Measurements from ENCODE around the gene NBAS.

NBAS gene

GRCh38 chr2:15170070-15170775, 390.9 kb downstream of the NBAS start:
- TF ChIP-seq REST (IDR thresholded peaks at IDR 0.05; ENCODE audit: insufficient read depth in 1 of 2, low read depth in 2 of 2, low read length in 2 of 2) (no peak), SIN3A (IDR thresholded peaks at IDR 0.05; ENCODE audit: borderline replicate concordance, insufficient read depth, low read length) (no peak), POLR2AphosphoS5 (IDR thresholded peaks at IDR 0.05; ENCODE audit: low read depth, low read length) (no peak), FOXP2 (optimal IDR thresholded peaks at IDR 0.05; ENCODE audit: borderline replicate concordance, extremely low read depth, extremely low read length, insufficient read depth) (no peak), TAF1 (IDR thresholded peaks at IDR 0.05; ENCODE audit: borderline replicate concordance, insufficient read depth, low read length) (no peak)

DNA sequence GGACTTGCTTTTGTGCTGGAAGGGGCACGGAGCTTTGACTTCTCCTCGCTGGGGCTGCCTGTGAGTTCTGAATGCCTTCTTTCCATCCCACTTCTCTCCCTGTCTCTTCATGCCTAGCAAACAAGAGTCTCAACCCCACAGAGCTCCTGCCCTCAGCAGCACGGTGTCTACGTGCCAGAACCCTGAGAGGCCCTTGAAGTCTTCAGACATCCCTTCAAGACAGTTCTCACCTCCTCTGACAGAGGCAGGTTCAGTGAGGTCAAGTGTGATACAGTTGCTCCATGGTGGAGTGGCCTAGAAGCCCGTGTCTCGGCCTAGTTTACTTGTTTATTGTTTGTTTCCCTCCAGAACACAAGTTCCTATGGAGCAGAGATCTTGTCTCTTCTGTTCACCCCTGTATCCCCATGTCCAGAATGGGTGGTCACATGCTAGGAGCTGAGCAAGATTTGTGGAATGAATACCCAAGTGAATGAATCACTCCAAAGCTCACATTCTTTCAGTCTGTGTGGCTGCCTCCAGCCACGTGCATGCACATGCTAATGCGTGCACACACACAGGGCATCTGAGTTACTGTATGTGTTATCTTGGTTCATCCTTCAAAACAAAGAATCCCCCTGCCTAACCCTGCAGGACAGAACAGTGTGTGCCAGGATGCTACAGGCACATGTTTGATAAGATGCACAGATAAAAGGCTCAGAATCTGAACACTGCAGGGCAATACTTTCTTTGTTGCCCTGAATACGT, 391.6 kb downstream of the NBAS start:
- TF ChIP-seq POLR2AphosphoS5 (IDR thresholded peaks at IDR 0.05; ENCODE audit: low read depth, low read length) (no peak), SIN3A (IDR thresholded peaks at IDR 0.05; ENCODE audit: borderline replicate concordance, insufficient read depth, low read length) (no peak), REST (IDR thresholded peaks at IDR 0.05; ENCODE audit: insufficient read depth in 1 of 2, low read depth in 2 of 2, low read length in 2 of 2) (no peak), TAF1 (IDR thresholded peaks at IDR 0.05; ENCODE audit: borderline replicate concordance, insufficient read depth, low read length) (no peak), FOXP2 (optimal IDR thresholded peaks at IDR 0.05; ENCODE audit: borderline replicate concordance, extremely low read depth, extremely low read length, insufficient read depth) (no peak)

- TF ChIP-seq REST (IDR thresholded peaks at IDR 0.05; ENCODE audit: insufficient read depth in 1 of 2, low read depth in 2 of 2, low read length in 2 of 2) (no peak), TAF1 (IDR thresholded peaks at IDR 0.05; ENCODE audit: borderline replicate concordance, insufficient read depth, low read length) (no peak), FOXP2 (optimal IDR thresholded peaks at IDR 0.05; ENCODE audit: borderline replicate concordance, extremely low read depth, extremely low read length, insufficient read depth) (no peak), SIN3A (IDR thresholded peaks at IDR 0.05; ENCODE audit: borderline replicate concordance, insufficient read depth, low read length) (no peak), POLR2AphosphoS5 (IDR thresholded peaks at IDR 0.05; ENCODE audit: low read depth, low read length) (no peak)
Observed at GRCh38 chr2:15168116-15168515, 393.0 kb downstream of the NBAS start.

GRCh38 chr2:15166878-15167277, 394.3 kb downstream of the NBAS start:
- TF ChIP-seq TAF1 (IDR thresholded peaks at IDR 0.05; ENCODE audit: borderline replicate concordance, insufficient read depth, low read length) (no peak), FOXP2 (optimal IDR thresholded peaks at IDR 0.05; ENCODE audit: borderline replicate concordance, extremely low read depth, extremely low read length, insufficient read depth) (no peak), REST (IDR thresholded peaks at IDR 0.05; ENCODE audit: insufficient read depth in 1 of 2, low read depth in 2 of 2, low read length in 2 of 2) (no peak), POLR2AphosphoS5 (IDR thresholded peaks at IDR 0.05; ENCODE audit: low read depth, low read length) (no peak), SIN3A (IDR thresholded peaks at IDR 0.05; ENCODE audit: borderline replicate concordance, insufficient read depth, low read length) (no peak)

Measured in PFSK-1 (cell line).